Progenitor cell of endocrine pancreas (in vitro differentiated cells): ENCODE data around the gene F5. TPM values are rescaled to one million over a fixed set of nuclear protein-coding genes. Genes with fewer than 3 reads are reported as not detected.

Experiments
- DNase-seq: peaks from one replicate; pipeline ENCODE4 v3.0.0; 2021; ENCODE audit warnings: low spot score; ENCODE audit not compliant: unreplicated experiment
- H3K27ac Mint-ChIP-seq: 2 replicates; pipeline ENCODE4 v1.8.0; 2021; ENCODE audit warnings: mild to moderate bottlenecking, moderate library complexity, mixed read lengths
- H3K27me3 Mint-ChIP-seq: 2 replicates; pipeline ENCODE4 v1.8.0; 2021; ENCODE audit warnings: mixed read lengths
- H3K36me3 Mint-ChIP-seq: 2 replicates; pipeline ENCODE4 v1.8.0; 2022; ENCODE audit warnings: mixed read lengths; ENCODE audit not compliant: insufficient read depth
- H3K4me1 Mint-ChIP-seq: 2 replicates; pipeline ENCODE4 v1.8.0; 2021; ENCODE audit warnings: low read depth, mixed read lengths
- H3K4me3 Mint-ChIP-seq: 2 replicates; pipeline ENCODE4 v1.8.0; 2021; ENCODE audit warnings: low read depth, mild to moderate bottlenecking, moderate library complexity, mixed read lengths
- H3K9me3 Mint-ChIP-seq: 2 replicates; pipeline ENCODE4 v1.8.0; 2021; ENCODE audit warnings: low read depth, mixed read lengths
- CTCF ChIP-seq: fragments of 200-600 bp; sonication (generic); IDR thresholded peaks from one replicate; pipeline ENCODE4 v1.5.0; 2021; ENCODE audit warnings: antibody characterized with exemption, mild to moderate bottlenecking; ENCODE audit not compliant: unreplicated experiment
- total RNA-seq: library from RNA; stranded (reverse); gene quantifications from 2 replicates; pipeline ENCODE4 v1.2.1, GENCODE V29; 2021

The F5 gene
- total RNA-seq, 1 donor from 2014 or later, result 2.9 TPM

DNA sequence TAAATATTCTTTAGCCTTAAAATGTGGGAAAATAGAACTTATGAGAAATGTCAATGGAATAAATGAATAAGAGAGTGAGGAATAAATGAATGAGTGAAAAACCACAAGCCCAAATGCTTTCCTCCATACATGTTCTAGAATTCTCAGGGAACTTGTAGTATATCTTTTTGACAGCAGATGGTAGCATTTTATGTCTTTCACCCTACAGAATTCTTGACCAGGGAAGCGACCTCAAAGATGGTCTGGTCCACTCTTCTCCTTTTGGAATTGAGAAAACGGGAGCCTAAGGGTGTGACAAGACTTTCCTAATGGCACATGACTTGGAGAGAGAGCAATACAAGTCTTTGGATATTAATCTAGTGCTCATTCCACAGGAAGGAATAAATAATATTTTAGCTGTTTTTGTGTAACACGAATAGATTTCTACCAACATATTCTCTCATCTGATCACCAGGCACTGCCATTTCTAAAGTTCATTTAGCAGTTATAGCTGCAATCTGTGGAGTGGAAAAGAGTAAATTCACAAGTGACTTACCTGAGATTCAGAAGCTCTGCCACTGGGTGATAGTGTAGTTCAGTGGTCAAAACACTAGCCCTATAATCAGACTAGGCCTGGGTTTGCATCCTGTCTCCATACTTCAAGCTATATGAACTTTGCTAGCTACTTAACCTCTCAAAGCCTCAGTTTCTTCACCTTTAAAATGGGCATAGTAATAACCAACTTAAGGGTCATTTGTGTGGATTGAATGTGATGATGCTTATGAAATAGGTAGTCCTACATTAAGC, 15.0 kb upstream of the F5 start:
- no peaks in the 10 kb centered on the region for H3K9me3 Mint-ChIP-seq
- peak; percentile 57 for TF ChIP-seq CTCF
- no peak overlapping the region for H3K27ac Mint-ChIP-seq
- no peak overlapping the region for H3K4me3 Mint-ChIP-seq
- H3K36me3 Mint-ChIP-seq, result no peaks in the 10 kb centered on the region
- no peak for DNase-seq
- H3K4me1 Mint-ChIP-seq, result no peaks in the 10 kb centered on the region
- H3K27me3 Mint-ChIP-seq, result peaks cover 12% of the 10 kb centered on the region

- Mint-ChIP-seq H3K4me1 (peaks cover 2% of the 10 kb centered on the region), H3K36me3 (no peaks in the 10 kb centered on the region), H3K27ac (no peak overlapping the region), H3K27me3 (peaks cover 26% of the 10 kb centered on the region), H3K4me3 (no peak overlapping the region), H3K9me3 (no peaks in the 10 kb centered on the region)
- no peak for TF ChIP-seq CTCF
- peak; percentile 41 for DNase-seq
Measured at GRCh38 chr1:169595764-169596711, 9.8 kb upstream of the F5 start.

DNA sequence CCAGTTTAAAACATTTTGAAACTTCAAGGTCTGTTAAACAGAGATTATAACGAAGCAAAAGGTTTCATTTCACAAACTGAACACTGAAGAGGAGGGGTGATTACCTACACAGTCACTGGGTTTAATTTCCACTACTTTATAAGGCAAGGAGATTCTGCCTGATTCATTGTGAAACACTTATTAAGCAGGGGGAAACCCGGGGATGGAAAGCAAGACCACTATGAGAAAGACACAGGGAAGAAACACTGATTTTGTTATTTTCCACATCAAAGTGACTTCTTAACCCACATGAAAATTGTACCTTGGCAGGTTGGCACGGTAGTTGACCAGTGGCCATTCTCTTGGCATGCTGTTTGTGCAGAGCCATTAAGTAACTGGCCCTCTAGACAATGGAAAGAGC, 8.1 kb upstream of the F5 start:
- Mint-ChIP-seq H3K4me1 (peaks cover 2% of the 10 kb centered on the region), H3K36me3 (no peaks in the 10 kb centered on the region), H3K9me3 (no peaks in the 10 kb centered on the region), H3K27ac (no peak overlapping the region), H3K4me3 (no peak overlapping the region), H3K27me3 (peaks cover 26% of the 10 kb centered on the region)
- TF ChIP-seq CTCF, result no peak
- no peak for DNase-seq

- Mint-ChIP-seq H3K27me3 (peaks cover 20% of the 10 kb centered on the region), H3K4me3 (no peak overlapping the region), H3K9me3 (no peaks in the 10 kb centered on the region), H3K27ac (no peak overlapping the region), H3K36me3 (no peaks in the 10 kb centered on the region), H3K4me1 (peaks cover 4% of the 10 kb centered on the region)
- DNase-seq, result no peak
- no peak for TF ChIP-seq CTCF
Measured at GRCh38 chr1:169590932-169591331, 4.7 kb upstream of the F5 start.

DNA sequence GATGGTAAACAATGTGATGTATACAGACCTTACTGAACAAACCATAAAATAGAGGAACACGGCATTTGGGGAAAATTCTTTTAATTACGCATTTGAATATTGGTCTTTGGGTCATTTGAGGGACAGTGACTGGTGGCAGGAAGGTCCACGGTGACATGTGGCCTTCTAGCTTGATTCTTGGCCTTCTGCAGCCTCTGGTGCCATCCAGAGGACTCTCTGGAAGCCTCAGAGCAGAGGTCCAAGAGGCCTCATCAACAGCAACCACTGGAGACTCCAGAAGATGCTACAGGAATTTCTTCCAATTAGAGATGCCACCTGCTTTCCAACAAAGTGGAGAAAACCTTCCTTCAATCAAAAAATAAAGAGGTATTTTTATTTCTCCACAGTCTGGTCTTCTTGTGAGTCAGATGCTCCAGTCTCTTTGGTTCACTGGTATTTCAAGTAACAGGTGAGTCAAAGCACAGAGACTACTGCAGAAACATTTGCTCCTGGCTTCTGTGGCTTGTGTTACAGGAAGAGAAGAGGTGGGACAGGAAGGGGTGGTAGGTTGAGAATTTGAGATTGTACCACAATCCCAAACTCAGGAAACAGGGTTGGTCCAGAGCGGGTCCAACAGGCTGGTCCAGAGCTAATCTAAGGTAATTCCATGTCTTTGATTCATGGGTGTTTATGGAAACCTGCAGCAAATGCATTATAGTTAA, 2.7 kb upstream of the F5 start:
- no peaks in the 10 kb centered on the region for H3K9me3 Mint-ChIP-seq
- no peak overlapping the region for H3K4me3 Mint-ChIP-seq
- TF ChIP-seq CTCF, result no peak
- H3K27me3 Mint-ChIP-seq, result peaks cover 15% of the 10 kb centered on the region
- H3K4me1 Mint-ChIP-seq, result peaks cover 4% of the 10 kb centered on the region
- H3K27ac Mint-ChIP-seq, result no peak overlapping the region
- no peaks in the 10 kb centered on the region for H3K36me3 Mint-ChIP-seq
- DNase-seq, result no peak
